ENCODE measurements around the gene RABL6.
A peak's percentile ranks its signal among the peaks of the same experiment; 100 is the strongest.
"Not testable (repeated sequence)": the region's sequence is repeated elsewhere in the genome, so short reads cannot be mapped to it uniquely, and the experiment has no call there.

RABL6 gene

DNA sequence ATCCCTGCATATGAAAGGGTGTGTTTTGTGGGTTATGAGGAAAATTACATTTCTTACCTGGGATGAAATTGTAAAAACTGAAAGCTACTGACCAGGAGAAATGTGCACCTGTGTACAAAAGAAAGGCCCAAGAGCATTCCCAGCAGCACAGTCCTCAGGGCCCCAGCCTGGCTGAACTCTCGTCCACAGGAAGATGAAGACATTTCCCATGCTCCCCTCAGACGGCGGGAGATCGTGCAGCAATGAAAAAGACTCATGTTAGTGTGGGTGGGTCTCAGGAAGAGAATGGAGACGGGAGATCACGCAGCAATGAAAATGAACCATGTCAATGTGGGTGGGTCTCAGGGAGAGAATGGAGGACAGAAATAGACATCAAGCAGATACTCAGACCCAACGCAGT is 30.8 kb upstream of the RABL6 start:
- no peak overlapping the region for H3K4me3 ChIP-seq (ENCODE audit: control insufficient read depth, low read depth, low read length)
- DNase-seq (ENCODE audit: low read depth), result no peak
- TF ChIP-seq CTCF (IDR thresholded peaks at IDR 0.05; ENCODE audit: control insufficient read depth, insufficient read depth, low read depth, low read length, missing control alignments), result no peak

DNA sequence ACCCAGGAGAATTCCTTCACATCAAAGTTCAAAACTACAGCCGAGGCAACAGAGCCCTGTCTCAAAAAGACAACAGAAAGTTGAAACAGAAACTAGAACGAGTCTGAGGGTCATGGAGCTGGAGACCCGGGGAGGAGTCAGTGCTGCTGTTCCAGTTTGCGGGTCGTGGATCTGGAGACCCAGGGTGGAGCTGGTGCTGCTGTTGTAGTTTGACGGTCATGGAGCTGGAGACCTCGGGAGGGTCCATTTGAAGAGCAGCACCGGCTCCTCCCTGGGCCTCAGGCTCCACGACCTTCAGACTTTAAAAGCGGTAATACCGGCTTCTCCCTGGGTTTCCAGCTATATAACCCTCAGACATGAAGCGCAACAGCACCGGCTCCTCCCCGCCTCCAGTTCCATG is 30.4 kb upstream of the RABL6 start:
- DNase-seq (ENCODE audit: low read depth), result no peak
- TF ChIP-seq CTCF (IDR thresholded peaks at IDR 0.05; ENCODE audit: control insufficient read depth, insufficient read depth, low read depth, low read length, missing control alignments), result no peak
- no peak overlapping the region for H3K4me3 ChIP-seq (ENCODE audit: control insufficient read depth, low read depth, low read length)

DNA sequence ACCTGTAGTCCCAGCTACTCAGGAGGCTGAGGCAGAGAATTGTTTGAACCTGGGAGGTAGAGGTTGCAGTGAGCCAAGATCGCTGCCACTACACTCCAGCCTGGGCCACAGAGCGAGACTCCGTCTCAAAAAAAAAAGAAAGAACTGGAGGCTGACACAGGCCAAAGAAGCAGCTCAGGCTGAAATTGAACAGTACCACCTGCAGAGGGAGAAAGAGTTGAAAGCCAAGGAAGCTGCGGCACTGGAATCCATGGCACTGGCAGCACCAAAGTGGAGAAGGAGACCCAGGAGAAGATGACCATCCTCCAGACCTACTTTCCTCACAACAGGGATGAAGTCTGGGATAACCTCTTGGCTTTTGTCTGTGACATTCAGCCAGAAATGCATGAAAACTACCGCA is 27.9 kb upstream of the RABL6 start:
- H3K4me3 ChIP-seq (ENCODE audit: control insufficient read depth, low read depth, low read length), result no peak overlapping the region
- TF ChIP-seq CTCF (IDR thresholded peaks at IDR 0.05; ENCODE audit: control insufficient read depth, insufficient read depth, low read depth, low read length, missing control alignments), result no peak
- no peak for DNase-seq (ENCODE audit: low read depth)

GRCh38 chr9:136782452-136782851 is 25.3 kb upstream of the RABL6 start:
- DNase-seq (ENCODE audit: low read depth), result no peak

GRCh38 chr9:136784249-136784996 is 23.3 kb upstream of the RABL6 start:
- no peak for DNase-seq (ENCODE audit: low read depth)
- peak; percentile 22 for TF ChIP-seq CTCF (IDR thresholded peaks at IDR 0.05; ENCODE audit: control insufficient read depth, insufficient read depth, low read depth, low read length, missing control alignments)
- H3K4me3 ChIP-seq (ENCODE audit: control insufficient read depth, low read depth, low read length), result no peak overlapping the region

More at GRCh38 chr9:136782452-136782851, 25.3 kb upstream of the RABL6 start:
- no peak overlapping the region for H3K4me3 ChIP-seq (ENCODE audit: control insufficient read depth, low read depth, low read length)
- TF ChIP-seq CTCF (IDR thresholded peaks at IDR 0.05; ENCODE audit: control insufficient read depth, insufficient read depth, low read depth, low read length, missing control alignments), result no peak

GRCh38 chr9:136784997-136785361 is 22.8 kb upstream of the RABL6 start:
- no peak overlapping the region for H3K4me3 ChIP-seq (ENCODE audit: control insufficient read depth, low read depth, low read length)
- TF ChIP-seq CTCF (IDR thresholded peaks at IDR 0.05; ENCODE audit: control insufficient read depth, insufficient read depth, low read depth, low read length, missing control alignments), result no peak
- no peak for DNase-seq (ENCODE audit: low read depth)

- DNase-seq (ENCODE audit: low read depth), result not testable (repeated sequence)
Observed at GRCh38 chr9:136785565-136786355, 22.0 kb upstream of the RABL6 start.

More at GRCh38 chr9:136785565-136786355, 22.0 kb upstream of the RABL6 start:
- not testable (repeated sequence) for H3K4me3 ChIP-seq (ENCODE audit: control insufficient read depth, low read depth, low read length)

Measured in AG09309 (cell line).